Endothelial cell of umbilical vein (primary cell): ENCODE measurements around the gene PTPRK. TPM values are rescaled to one million over a fixed set of nuclear protein-coding genes. Genes with fewer than 3 reads are reported as not detected.

ENCODE experiments used
- BruUV-seq: library from RNA; stranded (reverse); fragments of 400-500 nt; replicated peaks from 2 replicates; lab custom pipeline; 2021; lab: Mats Ljungman, UMichigan
- CTCF ChIA-PET: fragments of 300-600, 350-600 bp; sonication (Branson Sonifier 250); formaldehyde crosslinking; loops from one replicate; lab custom pipeline; 2021; ENCODE audit warnings: antibody characterized with exemption, inconsistent platforms; lab: Charles Lee
- POLR2A ChIA-PET: fragments of 300-600, 350-600 bp; sonication (Branson Sonifier 250); formaldehyde crosslinking; loops from one replicate; lab custom pipeline; 2021; ENCODE audit warnings: antibody characterized with exemption, inconsistent platforms; lab: Charles Lee
- DNase-seq: peaks from one replicate; pipeline ENCODE4 v3.0.0-alpha.2; 2011; ENCODE audit warnings: low read depth, low spot score
- FAIRE-seq: peaks from 2 replicates; lab custom pipeline; 2011; peaks lifted over from hg19 to GRCh38; lab: Jason Lieb, UNC
- H2AFZ ChIP-seq: 2 replicates; pipeline ENCODE4 v1.6.0; 2012; ENCODE audit warnings: low read depth, low read length, control low read depth, inconsistent platforms
- H3K27ac ChIP-seq: 2 replicates; pipeline ENCODE4 v1.5.1; 2011; ENCODE audit warnings: low read depth, mild to moderate bottlenecking, control low read depth, low read length, moderate library complexity; ENCODE audit not compliant: insufficient read depth
- H3K27me3 ChIP-seq, 2 experiments: 2 replicates each; pipeline versions ENCODE4 v1.6.0 to v1.6.1; 2011; ENCODE audit warnings: low read length in 2 of 2, mixed read lengths in 1 of 2; ENCODE audit not compliant: control insufficient read depth in 2 of 2, insufficient read depth in 2 of 2
- H3K36me3 ChIP-seq, 2 experiments: 2 replicates in 1 of 2; 3 replicates in 1 of 2; pipeline ENCODE4 v1.5.1; 2011; ENCODE audit warnings: low read length in 2 of 2, mild to moderate bottlenecking in 1 of 2, moderate library complexity in 1 of 2; ENCODE audit not compliant: control insufficient read depth in 2 of 2, insufficient read depth in 2 of 2; ENCODE audit errors: extremely low read depth in 1 of 2
- H3K4me1 ChIP-seq: 3 replicates; pipeline ENCODE4 v1.5.1; 2011; ENCODE audit warnings: mild to moderate bottlenecking, low read length; ENCODE audit not compliant: control insufficient read depth, insufficient read depth; ENCODE audit errors: extremely low read depth
- H3K4me2 ChIP-seq: 2 replicates; pipeline ENCODE4 v1.6.1; 2011; ENCODE audit warnings: low read length, control low read depth, mixed read lengths; ENCODE audit not compliant: insufficient read depth
- H3K4me3 ChIP-seq, 3 experiments: fragments of 200-600 bp in 1 of 3; sonication (generic), shearing (Covaris generic) in 1 of 3; replicated peaks in 1 of 3; 2 replicates each; pipeline ENCODE4 v1.5.1; 2011 to 2016; ENCODE audit warnings: control low read depth in 3 of 3, low read length in 3 of 3, mild to moderate bottlenecking in 2 of 3, inconsistent platforms in 1 of 3, low read depth in 1 of 3, moderate library complexity in 1 of 3; ENCODE audit not compliant: insufficient read depth in 1 of 3
- H3K79me2 ChIP-seq: 2 replicates; pipeline ENCODE4 v1.6.0; 2012; ENCODE audit warnings: low read length, inconsistent platforms; ENCODE audit not compliant: control insufficient read depth, insufficient read depth
- H3K9ac ChIP-seq: replicated peaks from 2 replicates; pipeline ENCODE3; 2011; ENCODE audit warnings: low read length, control low read depth; ENCODE audit not compliant: insufficient read depth; ENCODE audit errors: extremely low read depth
- H3K9me1 ChIP-seq: replicated peaks from 3 replicates; pipeline ENCODE4 v1.6.0; 2011; ENCODE audit warnings: mild to moderate bottlenecking, low read length; ENCODE audit not compliant: control insufficient read depth, insufficient read depth; ENCODE audit errors: extremely low read depth
- H3K9me3 ChIP-seq: replicated peaks from 2 replicates; pipeline ENCODE4 v1.5.1; 2012; ENCODE audit warnings: low read length, inconsistent platforms; ENCODE audit not compliant: control insufficient read depth, insufficient read depth
- H4K20me1 ChIP-seq: replicated peaks from 2 replicates; pipeline ENCODE3; 2011; ENCODE audit warnings: mild to moderate bottlenecking, low read length; ENCODE audit not compliant: control insufficient read depth, insufficient read depth; ENCODE audit errors: extremely low read depth
- CTCF ChIP-seq, 2 donors: IDR thresholded peaks; 1 replicate in 1 of 2; 2 replicates in 1 of 2; pipeline ENCODE4 v1.5.1; 2011; ENCODE audit warnings: low read length in 2 of 2, mild to moderate bottlenecking in 2 of 2, moderate library complexity in 2 of 2, control low read depth in 1 of 2, inconsistent platforms in 1 of 2, low read depth in 1 of 2; ENCODE audit not compliant: insufficient read depth in 1 of 2; ENCODE audit errors: extremely low read depth in 1 of 2
- FOS ChIP-seq: IDR thresholded peaks from 2 replicates; pipeline ENCODE4 v1.6.1; 2011; ENCODE audit warnings: mild to moderate bottlenecking, low read length, moderate library complexity, borderline replicate concordance; ENCODE audit not compliant: insufficient read depth
- GATA2 ChIP-seq: IDR thresholded peaks from 2 replicates; pipeline ENCODE4 v1.7.0; 2011; ENCODE audit warnings: low read depth, mild to moderate bottlenecking, moderate library complexity, mixed read lengths, low read length; ENCODE audit not compliant: insufficient read length, insufficient read depth
- JUN ChIP-seq: IDR thresholded peaks from 2 replicates; pipeline ENCODE4 v1.6.1; 2011; ENCODE audit warnings: borderline replicate concordance, low read depth; ENCODE audit not compliant: insufficient read length, insufficient read depth
- MAX ChIP-seq: IDR thresholded peaks from 2 replicates; pipeline ENCODE4 v1.6.1; 2011; ENCODE audit not compliant: insufficient read depth, insufficient read length
- MYC ChIP-seq: IDR thresholded peaks from one replicate; pipeline ENCODE4 v1.6.1; 2011; ENCODE audit warnings: mild to moderate bottlenecking, low read depth, low read length
- POLR2A ChIP-seq: IDR thresholded peaks from 2 replicates; pipeline ENCODE4 v1.6.1; 2012; ENCODE audit warnings: low read depth, mild to moderate bottlenecking, control low read depth, low read length
- POLR2AphosphoS5 ChIP-seq: IDR thresholded peaks from 2 replicates; pipeline ENCODE4 v1.6.1; 2012; ENCODE audit warnings: low read depth, mild to moderate bottlenecking, control low read depth, low read length, moderate library complexity; ENCODE audit not compliant: insufficient read depth
- dilution Hi-C: fragments of 300-500 bp; cut with MboI; formaldehyde crosslinking; loops from one replicate; pipeline ENCODE4 v1.15.0; 2019; ENCODE audit warnings: low sequenced_read_pairs; ENCODE audit not compliant: extremely low pct_ligation_motif_present
- intact Hi-C: fragments of 100-400 bp; cut with micrococcal nuclease; formaldehyde crosslinking; loops from one replicate; pipeline ENCODE4 v1.10.0; 2022
- polyA plus RNA-seq, 4 experiments: library from polyadenylated mRNA; depleted of rRNA in 3 of 4; stranded (reverse) in 3 of 4; unstranded in 1 of 4; fragments of >200 nt; gene quantifications; 2 replicates each; pipeline versions ENCODE4 v1.2.1 to v1.2.3, GENCODE V29; 2011 to 2012; ENCODE audit warnings: missing spikeins in 1 of 4
- total RNA-seq: library from RNA; stranded (reverse); gene quantifications from 2 replicates; pipeline ENCODE4 v1.2.3, GENCODE V29; 2021

Gene PTPRK
- total and polyA plus RNA-seq, 2 donors (not counting 3 experiments of a cell fraction or from before 2014, with no cell fraction given), result 15.2 to 74.0 TPM

GRCh38 chr6:128078276-128078675, 442.1 kb downstream of the PTPRK start:
- no peaks in the 10 kb centered on the region for H3K79me2 ChIP-seq
- H3K9ac ChIP-seq, result no peak overlapping the region
- DNase-seq (no peak), FAIRE-seq (no peak)
- POLR2A ChIA-PET, result no interaction called here
- H3K36me3 ChIP-seq, result peaks cover 0 to 2% of the 10 kb centered on the region in 2 experiments
- no peaks in the 10 kb centered on the region for H3K9me1 ChIP-seq
- H4K20me1 ChIP-seq, result no peaks in the 10 kb centered on the region
- H3K27me3 ChIP-seq, result no peaks in the 10 kb centered on the region
- dilution Hi-C loops, result no loop called here
- H3K4me1 ChIP-seq, result no peaks in the 10 kb centered on the region
- intact Hi-C loops, result no loop called here
- no peaks in the 10 kb centered on the region for H3K9me3 ChIP-seq
- no peak overlapping the region for H2AFZ ChIP-seq
- no peak for TF ChIP-seq POLR2AphosphoS5
- TF ChIP-seq FOS, result no peak
- TF ChIP-seq MYC, result no peak
- no peak for TF ChIP-seq JUN
- TF ChIP-seq GATA2, result no peak
- TF ChIP-seq MAX, result no peak
- no peak for TF ChIP-seq CTCF (IDR thresholded peaks at IDR 0.05; ENCODE audit: extremely low read depth in 1 of 2, insufficient read depth in 1 of 2, low read depth in 1 of 2, low read length in 2 of 2)
- TF ChIP-seq POLR2A, result no peak
- no peak overlapping the region for H3K4me3 ChIP-seq
- H3K4me2 ChIP-seq, result no peak overlapping the region
- BruUV-seq, result no TSS peak
- CTCF ChIA-PET, result interaction anchor here (1.5 kb wide), 1 partner anchor 223 kb away, joined by 3 read pairs; no protein-coding TSS in a partner anchor
- H3K27ac ChIP-seq, result no peak overlapping the region
